Spleen (tissue), 11 donors: Measurements from ENCODE around the gene TMTC4. TPM values are rescaled to one million over a fixed set of nuclear protein-coding genes. Genes with fewer than 3 reads are reported as not detected.

ENCODE experiments used
- DNase-seq: peaks from one replicate; pipeline ENCODE4 v3.0.0-alpha.2; 2020
- H3K27ac ChIP-seq, 8 donors: fragments of 200-600 bp; sonication (generic) in 7 of 8; 1 replicate in 4 of 8; 2 replicates in 4 of 8; pipeline versions ENCODE4 v1.5.0 to v1.8.0; 2016 to 2021; ENCODE audit warnings: inconsistent platforms in 4 of 8, mild to moderate bottlenecking in 4 of 8, moderate library complexity in 1 of 8
- H3K27me3 ChIP-seq, 7 donors: fragments of 200-600 bp; sonication (generic) in 6 of 7; replicated peaks in 1 of 7; 1 replicate in 4 of 7; 2 replicates in 3 of 7; pipeline versions ENCODE4 v1.5.0 to v1.8.0; 2016 to 2021; ENCODE audit warnings: inconsistent platforms in 3 of 7, mild to moderate bottlenecking in 1 of 7
- H3K36me3 ChIP-seq, 6 donors: fragments of 200-600 bp; sonication (generic) in 5 of 6; 1 replicate in 4 of 6; 2 replicates in 2 of 6; pipeline versions ENCODE4 v1.5.0 to v1.8.0; 2016 to 2021; ENCODE audit warnings: inconsistent platforms in 2 of 6
- H3K4me1 ChIP-seq, 6 donors: fragments of 200-600 bp; sonication (generic) in 5 of 6; 1 replicate in 3 of 6; 2 replicates in 3 of 6; pipeline versions ENCODE4 v1.5.0 to v1.8.0; 2016 to 2021; ENCODE audit warnings: inconsistent platforms in 3 of 6
- H3K4me3 ChIP-seq, 8 donors: fragments of 200-600 bp; sonication (generic) in 7 of 8; 1 replicate in 4 of 8; 2 replicates in 4 of 8; pipeline versions ENCODE4 v1.5.0 to v1.8.0; 2016 to 2021; ENCODE audit warnings: inconsistent platforms in 4 of 8, mild to moderate bottlenecking in 4 of 8, moderate library complexity in 2 of 8
- H3K9me3 ChIP-seq, 8 donors: fragments of 200-600 bp; sonication (generic) in 7 of 8; 1 replicate in 4 of 8; 2 replicates in 4 of 8; pipeline versions ENCODE4 v1.5.0 to v1.8.0; 2016 to 2021; ENCODE audit warnings: inconsistent platforms in 4 of 8
- POLR2A ChIP-seq, 3 donors: fragments of 450-650 bp; IDR thresholded peaks; one replicate each; pipeline ENCODE4 v1.5.1; 2017; ENCODE audit warnings: antibody characterized with exemption in 3 of 3, mild to moderate bottlenecking in 1 of 3
- POLR2AphosphoS5 ChIP-seq, 3 donors: sonication (generic); formaldehyde crosslinking; IDR thresholded peaks; one replicate each; pipeline ENCODE4 v1.5.1; 2017; ENCODE audit warnings: antibody characterized with exemption in 3 of 3
- WGBS, 5 donors: extraction: QIAGEN DNeasy Blood & Tissue Kit in 3 of 5; methylation state at CpG; one replicate each; pipeline versions ENCODE4 v1.1.5 to v1.1.7; 2013 to 2018; 5-methylcytosine and 5-hydroxymethylcytosine counted together
- intact Hi-C: fragments of 100-400 bp; cut with DNase I; formaldehyde crosslinking; loops from one replicate; pipeline ENCODE4 v1.15.0; 2023; ENCODE audit warnings: low total_unique reads
- polyA plus RNA-seq, 3 donors: library from polyadenylated mRNA; stranded (reverse); fragments of 200-250 nt; gene quantifications; one replicate each; pipeline ENCODE4 v1.2.1, GENCODE V29; 2013
- total RNA-seq, 7 donors: library from RNA; depleted of rRNA in 3 of 7; stranded (reverse); fragments of >200 nt in 3 of 7; fragmentation: NEBNext Ultra II Directional in 4 of 7; extraction: Animal tissue kit (Norgen Biotek cat#: 25700) in 4 of 7; gene quantifications; one replicate each; pipeline versions ENCODE4 v1.1.0 to v1.2.1, GENCODE V29; 2016 to 2021
- TF ChIP-seq, protein P1 (sequence below), 11 experiments: fragments of 200-600 bp in 7 of 11; fragments of 450-650 bp in 4 of 11; sonication (generic) in 4 of 11; IDR thresholded peaks in 8 of 11; conservative IDR thresholded peaks in 3 of 11; 1 replicate in 7 of 11; 2 replicates in 4 of 11; pipeline versions ENCODE4 v1.4.0 to v1.8.0; 2016 to 2021; ENCODE audit warnings: antibody characterized with exemption in 11 of 11, inconsistent platforms in 4 of 11, mild to moderate bottlenecking in 1 of 11
- donor health status: healthy with polysubstance abuse.
- donor health status: DM: no; HTN: no; CAD: no; lungs with moderate emphysema.
- donor health status: DM: no; HTN: no; CAD: no.
- donor health status: Bipolar disorder and iron deficiency.
- donor health status: healthy.
- donor health status: DM: no; HTN: no; CAD: no.
- donor health status: DM: yes; HTN: yes; CAD: no.

The TMTC4 gene
- total and polyA plus RNA-seq, 10 donors: 3.7 to 17.7 (median 12.1) TPM

DNA sequence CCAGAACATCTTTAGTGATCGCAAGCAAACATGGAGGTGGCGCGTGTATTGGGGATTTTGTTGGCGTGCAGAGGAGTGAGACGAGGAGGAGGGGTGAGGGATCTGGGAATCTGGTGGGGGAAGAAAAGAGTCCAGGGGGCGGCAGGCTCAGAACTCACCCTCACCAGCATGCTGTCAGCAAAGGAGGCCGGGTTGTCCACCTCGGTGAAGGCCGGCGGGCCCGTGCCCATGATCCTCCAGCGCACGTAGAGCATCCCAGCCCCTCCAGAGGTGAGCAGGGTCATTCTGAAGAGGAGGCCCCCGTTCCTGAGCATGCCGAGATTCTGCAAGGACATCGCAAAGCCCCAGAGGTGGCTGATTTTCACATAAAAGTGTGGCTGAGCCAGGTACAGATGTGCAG is 37.2 kb downstream of the TMTC4 start:
- no peak for DNase-seq
- no peak overlapping the region for H3K27ac ChIP-seq
- H3K4me1 ChIP-seq: no peaks in the 10 kb centered on the region
- WGBS, 5 donors: 90 to 95% (median 94%) methylated on average over 16 of the region's 16 CpGs
- intact Hi-C loops: no loop called here
- H3K4me3 ChIP-seq: no peak overlapping the region
- TF ChIP-seq, protein P1, sequence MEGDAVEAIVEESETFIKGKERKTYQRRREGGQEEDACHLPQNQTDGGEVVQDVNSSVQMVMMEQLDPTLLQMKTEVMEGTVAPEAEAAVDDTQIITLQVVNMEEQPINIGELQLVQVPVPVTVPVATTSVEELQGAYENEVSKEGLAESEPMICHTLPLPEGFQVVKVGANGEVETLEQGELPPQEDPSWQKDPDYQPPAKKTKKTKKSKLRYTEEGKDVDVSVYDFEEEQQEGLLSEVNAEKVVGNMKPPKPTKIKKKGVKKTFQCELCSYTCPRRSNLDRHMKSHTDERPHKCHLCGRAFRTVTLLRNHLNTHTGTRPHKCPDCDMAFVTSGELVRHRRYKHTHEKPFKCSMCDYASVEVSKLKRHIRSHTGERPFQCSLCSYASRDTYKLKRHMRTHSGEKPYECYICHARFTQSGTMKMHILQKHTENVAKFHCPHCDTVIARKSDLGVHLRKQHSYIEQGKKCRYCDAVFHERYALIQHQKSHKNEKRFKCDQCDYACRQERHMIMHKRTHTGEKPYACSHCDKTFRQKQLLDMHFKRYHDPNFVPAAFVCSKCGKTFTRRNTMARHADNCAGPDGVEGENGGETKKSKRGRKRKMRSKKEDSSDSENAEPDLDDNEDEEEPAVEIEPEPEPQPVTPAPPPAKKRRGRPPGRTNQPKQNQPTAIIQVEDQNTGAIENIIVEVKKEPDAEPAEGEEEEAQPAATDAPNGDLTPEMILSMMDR (IDR thresholded peaks at IDR 0.05 in 8 of 11, conservative IDR thresholded peaks at IDR 0.05 in 3 of 11): no peak
- TF ChIP-seq POLR2A (IDR thresholded peaks at IDR 0.05) (no peak), POLR2AphosphoS5 (IDR thresholded peaks at IDR 0.05) (no peak)
- no peaks in the 10 kb centered on the region for H3K27me3 ChIP-seq
- H3K9me3 ChIP-seq: no peaks in the 10 kb centered on the region
- H3K36me3 ChIP-seq: peaks cover 0 to 99% (median 52%) of the 10 kb centered on the region in 6 donors

DNA sequence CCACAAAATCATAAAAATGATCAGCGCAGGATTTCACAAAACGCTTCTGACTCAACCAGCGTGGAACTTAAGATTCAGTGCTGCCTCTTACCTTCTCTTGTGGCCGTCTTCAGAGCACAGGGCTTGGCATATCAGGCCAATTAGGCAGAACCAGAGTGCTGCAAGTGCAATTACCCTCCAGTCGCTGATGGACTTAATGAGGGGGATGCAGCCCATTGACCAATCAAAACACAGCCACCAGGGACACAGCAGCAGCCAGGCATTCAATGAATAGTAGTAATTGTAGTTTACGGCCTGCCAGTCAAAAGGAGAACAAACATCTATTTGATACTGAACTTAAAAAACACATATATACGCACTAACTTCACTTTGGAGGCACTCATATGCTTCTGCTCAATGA is 38.2 kb downstream of the TMTC4 start:
- H3K4me3 ChIP-seq: no peak overlapping the region
- intact Hi-C loops: no loop called here
- 95 to 98% (median 97%) methylated on average over 7 of the region's 7 CpGs for WGBS, 5 donors

DNA sequence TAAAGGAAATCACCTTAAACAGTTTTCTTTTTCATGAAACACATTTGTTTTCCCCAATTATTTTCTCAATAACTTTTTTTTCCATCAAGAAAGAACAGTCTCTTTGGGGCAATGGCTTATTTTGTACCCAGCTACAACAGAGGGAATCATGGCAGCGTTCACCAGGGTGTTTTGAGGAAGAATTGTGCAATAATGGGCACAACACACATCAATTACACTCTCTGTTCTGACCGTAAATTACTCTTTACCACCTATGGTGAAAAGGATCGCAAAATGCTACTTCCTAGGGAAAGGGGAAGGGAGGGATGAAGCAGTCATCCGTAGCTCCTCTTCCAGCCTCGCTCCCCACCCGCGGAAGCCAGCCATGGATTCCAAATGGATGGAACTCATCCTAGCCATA is 38.6 kb downstream of the TMTC4 start:
- DNase-seq: no peak
- H3K27ac ChIP-seq: no peak overlapping the region
- H3K4me3 ChIP-seq: no peak overlapping the region
- H3K4me1 ChIP-seq: no peaks in the 10 kb centered on the region
- intact Hi-C loops: no loop called here
- H3K27me3 ChIP-seq: no peaks in the 10 kb centered on the region
- 81 to 93% (median 92%) methylated on average over 7 of the region's 7 CpGs for WGBS, 5 donors
- TF ChIP-seq, protein P1 (IDR thresholded peaks at IDR 0.05 in 8 of 11, conservative IDR thresholded peaks at IDR 0.05 in 3 of 11): no peak
- no peak for TF ChIP-seq POLR2A (IDR thresholded peaks at IDR 0.05)
- TF ChIP-seq POLR2AphosphoS5 (IDR thresholded peaks at IDR 0.05): no peak
- no peaks in the 10 kb centered on the region for H3K9me3 ChIP-seq
- peaks cover 0 to 90% (median 44%) of the 10 kb centered on the region in 6 donors for H3K36me3 ChIP-seq

More for the DNA sequence above, 38.2 kb downstream of the TMTC4 start:
- Histone ChIP-seq H3K9me3 (no peaks in the 10 kb centered on the region), H3K27ac (no peak overlapping the region), H3K36me3 (peaks cover 0 to 94% (median 46%) of the 10 kb centered on the region in 6 donors), H3K27me3 (no peaks in the 10 kb centered on the region), H3K4me1 (no peaks in the 10 kb centered on the region)
- TF ChIP-seq POLR2A (IDR thresholded peaks at IDR 0.05) (no peak), POLR2AphosphoS5 (IDR thresholded peaks at IDR 0.05) (no peak)
- TF ChIP-seq, protein P1 (IDR thresholded peaks at IDR 0.05 in 8 of 11, conservative IDR thresholded peaks at IDR 0.05 in 3 of 11): no peak
- DNase-seq: no peak

DNA sequence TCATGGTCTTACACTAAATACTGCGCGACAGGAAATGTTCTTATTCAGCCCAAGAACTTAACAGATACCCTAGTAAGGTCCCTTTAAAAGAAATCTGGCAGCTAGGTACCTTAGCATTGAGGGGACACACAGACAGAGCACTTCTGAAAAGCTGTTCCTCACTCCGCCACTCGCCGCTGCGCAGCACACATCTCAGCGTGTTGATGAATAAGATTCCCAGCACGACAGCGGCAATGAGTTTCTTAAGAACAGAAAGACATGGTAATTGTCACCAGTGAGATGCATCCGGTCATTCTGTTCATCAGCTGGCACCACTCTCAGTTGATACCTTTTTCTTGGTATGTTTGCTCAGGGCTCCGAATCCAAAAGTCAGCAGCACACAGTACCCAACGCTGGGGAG is 39.9 kb downstream of the TMTC4 start:
- intact Hi-C loops: no loop called here
- Histone ChIP-seq H3K9me3 (no peaks in the 10 kb centered on the region), H3K27me3 (no peaks in the 10 kb centered on the region), H3K36me3 (peaks cover 0 to 91% (median 46%) of the 10 kb centered on the region in 6 donors), H3K4me3 (no peak overlapping the region), H3K27ac (no peak overlapping the region), H3K4me1 (no peaks in the 10 kb centered on the region)
- no peak for DNase-seq
- 91 to 97% (median 93%) methylated on average over 12 of the region's 12 CpGs for WGBS, 5 donors
- TF ChIP-seq POLR2A (IDR thresholded peaks at IDR 0.05): no peak
- TF ChIP-seq, protein P1 (IDR thresholded peaks at IDR 0.05 in 8 of 11, conservative IDR thresholded peaks at IDR 0.05 in 3 of 11): no peak
- TF ChIP-seq POLR2AphosphoS5 (IDR thresholded peaks at IDR 0.05): no peak
